Common myeloid progenitor, CD34-positive (primary cell): Measurements from ENCODE around the gene ARMC10.
"Not testable (repeated sequence)": the region's sequence is repeated elsewhere in the genome, so short reads cannot be mapped to it uniquely, and the experiment has no call there.

ENCODE experiments used
- CTCF ChIA-PET: fragments of 350-600 bp; sonication (Branson Sonifier 250); formaldehyde crosslinking; loops from one replicate; lab custom pipeline; 2021; ENCODE audit warnings: antibody characterized with exemption; lab: Charles Lee
- POLR2A ChIA-PET: fragments of 350-600 bp; sonication (Branson Sonifier 250); formaldehyde crosslinking; loops from one replicate; lab custom pipeline; 2021; ENCODE audit warnings: antibody characterized with exemption; lab: Charles Lee
- DNase-seq, 3 donors: peaks; one replicate each; pipeline versions ENCODE4 v3.0.0 to v3.0.0-alpha.2; 2013
- H3K27ac ChIP-seq, 2 experiments: 1 replicate in 1 of 2; 2 replicates in 1 of 2; pipeline ENCODE4 v1.7.0; 2013; ENCODE audit warnings: inconsistent platforms in 2 of 2, low read length in 2 of 2, mild to moderate bottlenecking in 2 of 2, low read depth in 1 of 2, moderate library complexity in 1 of 2; ENCODE audit not compliant: severe bottlenecking in 2 of 2, insufficient read depth in 1 of 2, poor library complexity in 1 of 2
- H3K27me3 ChIP-seq, 5 experiments: replicated peaks in 2 of 5; 1 replicate in 3 of 5; 2 replicates in 2 of 5; pipeline versions ENCODE4 v1.6.1 to v1.7.0; 2013; ENCODE audit warnings: low read length in 4 of 5, mild to moderate bottlenecking in 2 of 5, moderate library complexity in 2 of 5, inconsistent platforms in 1 of 5; ENCODE audit not compliant: insufficient read depth in 5 of 5, control insufficient read depth in 4 of 5
- H3K36me3 ChIP-seq, 4 experiments: 1 replicate in 2 of 4; 2 replicates in 2 of 4; pipeline versions ENCODE4 v1.6.1 to v1.7.0; 2013; ENCODE audit warnings: low read length in 3 of 4, control low read depth in 1 of 4, mild to moderate bottlenecking in 1 of 4; ENCODE audit not compliant: control insufficient read depth in 4 of 4, insufficient read depth in 4 of 4
- H3K4me1 ChIP-seq, 4 experiments: 1 replicate in 3 of 4; 2 replicates in 1 of 4; pipeline versions ENCODE4 v1.6.1 to v1.7.1; 2013; ENCODE audit warnings: low read length in 3 of 4, mild to moderate bottlenecking in 3 of 4, control low read depth in 1 of 4, inconsistent platforms in 1 of 4, moderate library complexity in 1 of 4; ENCODE audit not compliant: control insufficient read depth in 4 of 4, insufficient read depth in 4 of 4; ENCODE audit errors: control extremely low read depth in 1 of 4
- H3K4me3 ChIP-seq, 7 experiments: 1 replicate in 4 of 7; 2 replicates in 3 of 7; pipeline versions ENCODE4 v1.5.1 to v1.7.0; 2013; ENCODE audit warnings: mild to moderate bottlenecking in 7 of 7, low read length in 6 of 7, moderate library complexity in 6 of 7, inconsistent platforms in 2 of 7, low read depth in 2 of 7, control low read depth in 1 of 7; ENCODE audit not compliant: insufficient read depth in 4 of 7, control insufficient read depth in 1 of 7; ENCODE audit errors: extremely low read depth in 1 of 7
- H3K9me3 ChIP-seq, 5 experiments: 1 replicate in 4 of 5; 2 replicates in 1 of 5; pipeline versions ENCODE4 v1.6.1 to v1.7.1; 2013; ENCODE audit warnings: low read length in 4 of 5, mild to moderate bottlenecking in 2 of 5, inconsistent platforms in 1 of 5, low read depth in 1 of 5, moderate library complexity in 1 of 5; ENCODE audit not compliant: control insufficient read depth in 4 of 5, insufficient read depth in 2 of 5; ENCODE audit errors: control extremely low read depth in 1 of 5
- WGBS: methylation state at CpG from one replicate; pipeline ENCODE4 v1.1.5; 2013; ENCODE audit not compliant: insufficient coverage; 5-methylcytosine and 5-hydroxymethylcytosine counted together

Gene ARMC10

GRCh38 chr7:103141753-103142404 is 66.9 kb downstream of the ARMC10 start:
- Histone ChIP-seq H3K27ac (no peak overlapping the region), H3K4me1 (peaks cover 0 to 5% (median 2%) of the 10 kb centered on the region in 4 experiments), H3K9me3 (no peaks in the 10 kb centered on the region), H3K4me3 (no peak overlapping the region), H3K36me3 (peaks cover 0 to 7% (median 3%) of the 10 kb centered on the region in 4 experiments), H3K27me3 (no peaks in the 10 kb centered on the region)
- 88% methylated on average over 6 of the region's 8 CpGs for WGBS
- ChIA-PET POLR2A (no interaction called here), CTCF (no interaction called here)
- DNase-seq, result no peak

- peaks cover 0 to 11% (median 5%) of the 10 kb centered on the region in 4 experiments for H3K4me1 ChIP-seq
- peaks cover 0 to 7% (median 3%) of the 10 kb centered on the region in 4 experiments for H3K36me3 ChIP-seq
- no peaks in the 10 kb centered on the region for H3K9me3 ChIP-seq
- H3K27me3 ChIP-seq, result no peaks in the 10 kb centered on the region
- WGBS, result 100% methylated on average over 1 of the region's 1 CpG
- DNase-seq, result no peak
- CTCF ChIA-PET, result no interaction called here
- POLR2A ChIA-PET, result no interaction called here
- no peak overlapping the region for H3K4me3 ChIP-seq
- H3K27ac ChIP-seq, result no peak overlapping the region
Observed at GRCh38 chr7:103142494-103142893, 67.6 kb downstream of the ARMC10 start.

GRCh38 chr7:103143868-103144267 is 68.9 kb downstream of the ARMC10 start:
- Histone ChIP-seq H3K27ac (no peak overlapping the region), H3K27me3 (no peaks in the 10 kb centered on the region), H3K36me3 (peaks cover 0 to 7% (median 3%) of the 10 kb centered on the region in 4 experiments), H3K9me3 (no peaks in the 10 kb centered on the region), H3K4me1 (peaks cover 4 to 25% (median 11%) of the 10 kb centered on the region in 4 experiments), H3K4me3 (no peak overlapping the region)
- ChIA-PET POLR2A (no interaction called here), CTCF (no interaction called here)
- no peak for DNase-seq
- no CpG with 5 or more reads among the region's 1 CpG for WGBS

GRCh38 chr7:103144754-103145153 is 69.8 kb downstream of the ARMC10 start:
- H3K4me3 ChIP-seq, H3K36me3 ChIP-seq, H3K27me3 ChIP-seq, POLR2A ChIA-PET, CTCF ChIA-PET, H3K27ac ChIP-seq, DNase-seq, H3K9me3 ChIP-seq: not testable (repeated sequence)
- peaks cover 5 to 27% (median 15%) of the 10 kb centered on the region in 4 experiments for H3K4me1 ChIP-seq
- no CpG with 5 or more reads among the region's 2 CpGs for WGBS

GRCh38 chr7:103148131-103148993 is 73.4 kb downstream of the ARMC10 start:
- H3K9me3 ChIP-seq, result no peaks in the 10 kb centered on the region
- ChIA-PET CTCF (interaction anchor here (1.1 kb wide), 1 partner anchor 9 kb away, joined by 3 read pairs; no protein-coding TSS in a partner anchor), POLR2A (interaction anchor here (0.6 kb wide), 1 partner anchor 318 kb away, joined by 3 read pairs; no protein-coding TSS in a partner anchor)
- peak overlapping the region; percentile 77 to 99 (median 94) for H3K4me3 ChIP-seq
- WGBS, result 0% methylated on average over 6 of the region's 13 CpGs
- H3K27me3 ChIP-seq, result no peaks in the 10 kb centered on the region
- no peaks in the 10 kb centered on the region for H3K36me3 ChIP-seq
- peaks cover 7 to 33% (median 18%) of the 10 kb centered on the region in 4 experiments for H3K4me1 ChIP-seq
- no peak for DNase-seq
- peak overlapping the region; percentile 54 to 90 for H3K27ac ChIP-seq
